ENCODE measurements around the gene SOHLH1.

DNA sequence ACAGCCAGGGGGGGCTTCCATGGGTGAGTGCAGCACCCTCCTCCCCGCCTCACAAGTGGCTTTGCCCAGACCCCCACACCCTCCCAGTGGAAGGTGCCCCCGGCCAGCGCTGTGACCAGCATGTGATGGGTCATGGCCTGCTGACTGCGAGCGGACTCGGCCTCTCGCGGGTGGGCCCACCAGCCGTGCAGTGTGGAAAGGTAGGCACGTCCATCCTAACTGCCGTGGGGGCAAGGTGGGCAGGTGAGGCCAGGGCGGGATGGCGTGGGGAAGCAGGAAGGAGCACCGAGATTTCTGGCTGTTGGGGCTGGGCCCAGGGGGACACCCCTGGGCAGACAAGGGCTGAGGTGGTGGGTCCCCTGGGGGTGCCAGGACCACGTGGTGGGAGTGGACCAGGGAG, 12.1 kb downstream of the SOHLH1 start:
- no peak for TF ChIP-seq ZNF121 (tag by site-specific recombination; IDR thresholded peaks at IDR 0.05)
- TF ChIP-seq, protein P1, sequence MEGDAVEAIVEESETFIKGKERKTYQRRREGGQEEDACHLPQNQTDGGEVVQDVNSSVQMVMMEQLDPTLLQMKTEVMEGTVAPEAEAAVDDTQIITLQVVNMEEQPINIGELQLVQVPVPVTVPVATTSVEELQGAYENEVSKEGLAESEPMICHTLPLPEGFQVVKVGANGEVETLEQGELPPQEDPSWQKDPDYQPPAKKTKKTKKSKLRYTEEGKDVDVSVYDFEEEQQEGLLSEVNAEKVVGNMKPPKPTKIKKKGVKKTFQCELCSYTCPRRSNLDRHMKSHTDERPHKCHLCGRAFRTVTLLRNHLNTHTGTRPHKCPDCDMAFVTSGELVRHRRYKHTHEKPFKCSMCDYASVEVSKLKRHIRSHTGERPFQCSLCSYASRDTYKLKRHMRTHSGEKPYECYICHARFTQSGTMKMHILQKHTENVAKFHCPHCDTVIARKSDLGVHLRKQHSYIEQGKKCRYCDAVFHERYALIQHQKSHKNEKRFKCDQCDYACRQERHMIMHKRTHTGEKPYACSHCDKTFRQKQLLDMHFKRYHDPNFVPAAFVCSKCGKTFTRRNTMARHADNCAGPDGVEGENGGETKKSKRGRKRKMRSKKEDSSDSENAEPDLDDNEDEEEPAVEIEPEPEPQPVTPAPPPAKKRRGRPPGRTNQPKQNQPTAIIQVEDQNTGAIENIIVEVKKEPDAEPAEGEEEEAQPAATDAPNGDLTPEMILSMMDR (tag by site-specific recombination; IDR thresholded peaks at IDR 0.05): no peak
